ENCODE measurements around the gene SLC38A7.

The SLC38A7 gene

DNA sequence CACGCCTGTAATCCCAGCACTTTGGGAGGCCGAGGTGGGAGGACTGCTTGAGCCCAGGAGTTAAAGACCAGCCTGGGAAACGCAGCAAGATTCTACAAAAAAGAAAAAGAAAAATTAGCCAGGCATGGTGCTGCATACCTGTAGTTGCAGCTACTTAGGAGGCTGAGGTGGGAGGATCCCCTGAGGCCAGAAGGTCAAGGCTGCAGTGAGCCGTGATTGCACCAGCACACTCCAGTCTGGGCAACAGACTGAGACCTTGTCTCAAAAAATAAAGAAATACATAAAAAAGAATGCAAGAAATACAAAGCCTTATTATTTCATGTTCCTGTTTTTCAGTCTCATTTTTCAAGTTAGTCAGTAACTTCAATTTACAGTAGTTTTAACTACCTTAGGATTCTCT, 49.1 kb downstream of the SLC38A7 start:
- H3K79me1 ChIP-seq (replicated peaks; ENCODE audit: low read length, poor library complexity, severe bottlenecking), result no peaks in the 10 kb centered on the region

DNA sequence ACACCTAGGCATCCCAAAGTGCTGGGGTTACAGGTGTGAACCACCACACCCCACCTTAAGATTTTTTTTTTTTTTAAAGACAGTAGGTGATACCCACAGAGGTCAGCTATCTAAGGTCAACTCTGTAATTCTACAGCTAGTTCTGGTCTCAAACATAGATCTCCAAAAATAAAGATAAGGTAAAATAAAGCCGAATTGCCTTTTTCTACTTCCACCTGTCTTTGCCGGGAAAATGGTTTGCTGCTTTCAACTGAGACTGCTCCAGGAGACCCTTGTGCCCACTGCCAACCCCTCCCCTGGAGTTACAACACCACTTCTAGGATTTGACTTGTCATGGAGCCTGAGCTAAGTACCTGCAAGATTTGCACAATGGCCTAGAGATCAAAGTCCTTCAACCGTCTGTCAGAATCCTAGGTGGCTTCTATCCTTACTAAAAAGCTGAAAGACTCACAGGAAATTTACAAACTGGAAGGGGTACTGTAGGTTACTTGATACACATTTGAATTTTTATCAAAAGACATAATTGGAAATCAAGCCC, 50.2 kb downstream of the SLC38A7 start:
- Histone ChIP-seq H2BK12ac (ENCODE audit: low read length in 2 of 2) (no peak overlapping the region), H4K8ac (ENCODE audit: low read length) (no peak overlapping the region), H2BK5ac (ENCODE audit: low read depth, low read length, poor library complexity, severe bottlenecking) (no peak overlapping the region), H3K4me1 (ENCODE audit: control insufficient read depth, insufficient read depth, low read depth, low read length) (peaks cover 2% of the 10 kb centered on the region), H3K14ac (ENCODE audit: low read length in 2 of 2) (no peak overlapping the region), H3K9me3 (ENCODE audit: control insufficient read depth, low read length) (no peaks in the 10 kb centered on the region), H3K9ac (ENCODE audit: low read length) (no peak overlapping the region), H2AK5ac (ENCODE audit: low read length, severe bottlenecking) (no peak overlapping the region), H3K18ac (ENCODE audit: low read depth in 1 of 2, low read length in 2 of 2) (no peak overlapping the region), H3K36me3 (ENCODE audit: control insufficient read depth in 1 of 2, insufficient read depth in 2 of 2, low read depth in 1 of 2, low read length in 2 of 2) (no peaks in the 10 kb centered on the region), H2AFZ (ENCODE audit: low read depth, low read length) (no peak overlapping the region), H3K4ac (ENCODE audit: low read depth in 1 of 2, low read length in 2 of 2) (no peak overlapping the region), H2BK15ac (ENCODE audit: low read depth, poor library complexity, severe bottlenecking) (no peak overlapping the region), H3K23ac (ENCODE audit: low read length in 2 of 2) (no peak overlapping the region), H3K27me3 (ENCODE audit: control insufficient read depth in 1 of 2, insufficient read depth in 1 of 2, low read length in 2 of 2) (no peaks in the 10 kb centered on the region), H3K4me2 (ENCODE audit: low read length, poor library complexity, severe bottlenecking) (no peak overlapping the region), H2BK120ac (ENCODE audit: low read depth, low read length) (no peak overlapping the region), H3K79me1 (replicated peaks; ENCODE audit: low read length, poor library complexity, severe bottlenecking) (no peaks in the 10 kb centered on the region), H3K4me3 (ENCODE audit: insufficient read depth in 1 of 2, low read depth in 1 of 2, low read length in 2 of 2) (no peak overlapping the region), H4K91ac (ENCODE audit: low read length) (no peak overlapping the region), H3K27ac (ENCODE audit: low read length, poor library complexity, severe bottlenecking) (no peak overlapping the region)
- 89% methylated on average over 2 of the region's 3 CpGs for WGBS
- no peak for DNase-seq

More for the DNA sequence above, 49.1 kb downstream of the SLC38A7 start:
- no peak for DNase-seq
- no peak overlapping the region for H2AK5ac ChIP-seq (ENCODE audit: low read length, severe bottlenecking)
- no peaks in the 10 kb centered on the region for H3K36me3 ChIP-seq (ENCODE audit: control insufficient read depth in 1 of 2, insufficient read depth in 2 of 2, low read depth in 1 of 2, low read length in 2 of 2)
- no peaks in the 10 kb centered on the region for H3K9me3 ChIP-seq (ENCODE audit: control insufficient read depth, low read length)
- no peak overlapping the region for H3K27ac ChIP-seq (ENCODE audit: low read length, poor library complexity, severe bottlenecking)
- H2BK12ac ChIP-seq (ENCODE audit: low read length in 2 of 2), result no peak overlapping the region
- H2BK5ac ChIP-seq (ENCODE audit: low read depth, low read length, poor library complexity, severe bottlenecking), result no peak overlapping the region
- H4K91ac ChIP-seq (ENCODE audit: low read length), result no peak overlapping the region
- no peak overlapping the region for H2BK15ac ChIP-seq (ENCODE audit: low read depth, poor library complexity, severe bottlenecking)
- H3K23ac ChIP-seq (ENCODE audit: low read length in 2 of 2), result no peak overlapping the region
- no peak overlapping the region for H3K4me2 ChIP-seq (ENCODE audit: low read length, poor library complexity, severe bottlenecking)
- no peak overlapping the region for H3K18ac ChIP-seq (ENCODE audit: low read depth in 1 of 2, low read length in 2 of 2)
- H2BK120ac ChIP-seq (ENCODE audit: low read depth, low read length), result no peak overlapping the region
- peaks cover 2% of the 10 kb centered on the region for H3K4me1 ChIP-seq (ENCODE audit: control insufficient read depth, insufficient read depth, low read depth, low read length)
- no peak overlapping the region for H3K9ac ChIP-seq (ENCODE audit: low read length)
- H3K4ac ChIP-seq (ENCODE audit: low read depth in 1 of 2, low read length in 2 of 2), result no peak overlapping the region
- no peak overlapping the region for H3K4me3 ChIP-seq (ENCODE audit: insufficient read depth in 1 of 2, low read depth in 1 of 2, low read length in 2 of 2)
- no peaks in the 10 kb centered on the region for H3K27me3 ChIP-seq (ENCODE audit: control insufficient read depth in 1 of 2, insufficient read depth in 1 of 2, low read length in 2 of 2)
- WGBS, result 80% methylated on average over 4 of the region's 4 CpGs
- no peak overlapping the region for H2AFZ ChIP-seq (ENCODE audit: low read depth, low read length)
- no peak overlapping the region for H4K8ac ChIP-seq (ENCODE audit: low read length)
- no peak overlapping the region for H3K14ac ChIP-seq (ENCODE audit: low read length in 2 of 2)

DNA sequence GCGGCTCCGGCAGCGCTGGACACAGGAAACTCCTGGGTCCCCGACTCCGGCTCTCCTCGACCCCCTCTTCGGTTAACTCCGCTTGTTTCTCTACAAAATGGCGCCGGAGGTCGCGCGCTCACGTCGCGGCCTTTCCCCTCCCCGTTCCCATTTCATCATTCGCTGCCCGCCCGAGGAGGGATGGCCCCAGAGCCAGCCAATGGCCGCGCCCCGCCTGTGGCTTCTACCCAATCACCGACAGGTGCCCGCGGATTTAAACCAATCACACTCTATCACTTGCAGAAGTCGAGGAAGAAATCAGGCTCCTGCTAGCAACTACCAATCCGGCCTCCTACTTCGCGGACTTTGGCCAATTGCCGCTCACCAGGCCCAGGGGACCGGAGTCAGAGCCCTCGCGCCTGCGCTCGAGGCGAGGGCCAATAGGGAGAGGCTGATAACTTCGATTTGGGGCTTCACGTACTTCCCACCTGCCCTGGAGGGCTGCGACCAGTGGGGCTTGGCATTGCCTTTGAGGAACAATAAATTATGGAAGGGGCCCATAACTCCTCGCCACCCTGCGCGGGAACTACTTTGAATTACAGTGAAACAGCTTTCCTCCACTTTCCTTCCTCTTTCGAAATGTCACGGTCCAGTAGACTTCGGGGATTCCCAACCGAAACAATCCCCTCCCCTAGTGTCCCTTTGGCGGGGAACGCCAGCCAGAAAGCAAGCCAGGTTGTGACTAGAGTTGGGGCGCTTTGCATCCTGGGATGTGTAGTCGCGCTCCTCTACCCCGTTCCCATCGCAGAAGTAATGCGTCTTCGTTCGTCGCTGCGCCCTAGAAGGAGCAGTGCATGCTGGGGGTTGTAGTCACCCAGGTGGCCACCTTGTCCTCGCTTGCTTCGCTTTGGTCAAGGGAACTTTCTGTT, 54.6 kb downstream of the SLC38A7 start, which contains the start of gene CNOT1:
Gene CNOT1 (minus strand): TSS at position 94 of the 908 bp plus-strand sequence. CDS start 30,489 bp downstream, outside the sequence.
- Histone ChIP-seq H3K4me2 (ENCODE audit: low read length, poor library complexity, severe bottlenecking) (peak within 1 kb of the TSS; percentile 78), H3K27me3 (ENCODE audit: control insufficient read depth in 1 of 2, insufficient read depth in 1 of 2, low read length in 2 of 2) (no peaks in the 10 kb centered on the region), H3K79me1 (replicated peaks; ENCODE audit: low read length, poor library complexity, severe bottlenecking) (no peaks in the 10 kb centered on the region), H3K9me3 (ENCODE audit: control insufficient read depth, low read length) (no peaks in the 10 kb centered on the region), H4K8ac (ENCODE audit: low read length) (peak within 1 kb of the TSS; percentile 98), H3K14ac (ENCODE audit: low read length in 2 of 2) (peak within 1 kb of the TSS; percentile 2 to 97), H2AK5ac (ENCODE audit: low read length, severe bottlenecking) (no peak within 1 kb of the TSS), H3K9ac (ENCODE audit: low read length) (peak within 1 kb of the TSS; percentile 97), H2BK5ac (ENCODE audit: low read depth, low read length, poor library complexity, severe bottlenecking) (peak within 1 kb of the TSS; percentile 69), H3K4me3 (ENCODE audit: insufficient read depth in 1 of 2, low read depth in 1 of 2, low read length in 2 of 2) (peak within 1 kb of the TSS; percentile 84 to 90), H3K18ac (ENCODE audit: low read depth in 1 of 2, low read length in 2 of 2) (peak within 1 kb of the TSS; percentile 99), H4K91ac (ENCODE audit: low read length) (peak within 1 kb of the TSS; percentile 90), H2BK15ac (ENCODE audit: low read depth, poor library complexity, severe bottlenecking) (peak within 1 kb of the TSS; percentile 30), H2BK12ac (ENCODE audit: low read length in 2 of 2) (peak within 1 kb of the TSS in 1 of 2 experiments; percentile 38), H2AFZ (ENCODE audit: low read depth, low read length) (peak within 1 kb of the TSS; percentile 70), H3K27ac (ENCODE audit: low read length, poor library complexity, severe bottlenecking) (peak within 1 kb of the TSS; percentile 98), H3K4ac (ENCODE audit: low read depth in 1 of 2, low read length in 2 of 2) (peak within 1 kb of the TSS; percentile 90 to 95), H3K4me1 (ENCODE audit: control insufficient read depth, insufficient read depth, low read depth, low read length) (peaks cover 3% of the 10 kb centered on the region), H3K23ac (ENCODE audit: low read length in 2 of 2) (peak within 1 kb of the TSS in 1 of 2 experiments; percentile 87), H3K36me3 (ENCODE audit: control insufficient read depth in 1 of 2, insufficient read depth in 2 of 2, low read depth in 1 of 2, low read length in 2 of 2) (peaks cover 0 to 2% of the 10 kb centered on the region in 2 experiments), H2BK120ac (ENCODE audit: low read depth, low read length) (peak within 1 kb of the TSS; percentile 77)
- under 1% methylated on average over 61 of the region's 61 CpGs for WGBS
- peak; percentile 100 for DNase-seq
